CD4-positive, alpha-beta T cell treated with Interferon gamma for 1 hour (primary cell): Measurements from ENCODE around the gene SLAMF8.

Experiments used
- DNase-seq: peaks from one replicate; pipeline ENCODE4 v3.0.0-alpha.2; 2020

SLAMF8 gene

GRCh38 chr1:159826441-159827101, at the start of gene SLAMF8:
Gene SLAMF8 (plus strand): TSS chr1:159826873. CDS start chr1:159826899, 26 bp downstream.
- DNase-seq = peak; percentile 70

- DNase-seq = no peak
These were observed 48.4 kb upstream of the SLAMF8 start for GRCh38 chr1:159778266-159778665.

GRCh38 chr1:159779403-159779851, 47.2 kb upstream of the SLAMF8 start:
- DNase-seq = no peak

GRCh38 chr1:159780583-159781582, 45.8 kb upstream of the SLAMF8 start, which contains the start of gene DUSP23:
Gene DUSP23 (plus strand): TSS chr1:159780962. CDS start chr1:159781101, 139 bp downstream.
- DNase-seq = peak; percentile 97

GRCh38 chr1:159781992-159782391, 44.7 kb upstream of the SLAMF8 start:
- DNase-seq = no peak

- DNase-seq = no peak
These were observed 42.9 kb upstream of the SLAMF8 start for GRCh38 chr1:159783724-159784123.

GRCh38 chr1:159786465-159786864, 40.2 kb upstream of the SLAMF8 start:
- no peak for DNase-seq

- DNase-seq = no peak
These were observed 39.7 kb upstream of the SLAMF8 start for GRCh38 chr1:159786966-159787365.

- no peak for DNase-seq
These were observed 36.3 kb upstream of the SLAMF8 start for GRCh38 chr1:159790237-159790917.

GRCh38 chr1:159791031-159791430, 35.6 kb upstream of the SLAMF8 start:
- DNase-seq = no peak

- no peak for DNase-seq
These were observed 35.2 kb upstream of the SLAMF8 start for GRCh38 chr1:159791461-159791860.

GRCh38 chr1:159795534-159795933, 31.1 kb upstream of the SLAMF8 start:
- no peak for DNase-seq

GRCh38 chr1:159798893-159799292, 27.8 kb upstream of the SLAMF8 start:
- DNase-seq = peak; percentile 46

- DNase-seq = no peak
These were observed 27.2 kb upstream of the SLAMF8 start for GRCh38 chr1:159799446-159799985.

GRCh38 chr1:159800177-159800930, 26.3 kb upstream of the SLAMF8 start:
- DNase-seq = peak; percentile 46

GRCh38 chr1:159802111-159802510, 24.6 kb upstream of the SLAMF8 start, which contains the start of gene FCRL6:
Gene FCRL6 (plus strand): TSS chr1:159802360. CDS start chr1:159802425, 65 bp downstream.
- no peak for DNase-seq

- no peak for DNase-seq
These were observed 22.6 kb upstream of the SLAMF8 start for GRCh38 chr1:159803956-159804689.

GRCh38 chr1:159804924-159805323, 21.7 kb upstream of the SLAMF8 start:
- DNase-seq = no peak

- no peak for DNase-seq
These were observed 10.7 kb upstream of the SLAMF8 start for GRCh38 chr1:159815926-159816325.

- no peak for DNase-seq
These were observed 9.2 kb upstream of the SLAMF8 start for GRCh38 chr1:159817276-159818041.
